Coronary artery (tissue), 2 donors: ENCODE data around the gene SOX18.
A peak's percentile ranks its signal among the peaks of the same experiment; 100 is the strongest.

Experiments
- DNase-seq: peaks from one replicate; pipeline ENCODE4 v3.0.0-alpha.2; 2017; ENCODE audit warnings: low spot score
- H3K27ac ChIP-seq, 2 donors: fragments of 200-600 bp; sonication (generic); one replicate each; pipeline ENCODE4 v1.5.1; 2016 to 2019
- H3K4me3 ChIP-seq: fragments of 200-600 bp; sonication (generic); 2 replicates; pipeline ENCODE4 v1.5.1; 2016; ENCODE audit warnings: mild to moderate bottlenecking, moderate library complexity
- TF ChIP-seq, protein P1 (sequence below): fragments of 200-600 bp; sonication (generic); IDR thresholded peaks from one replicate; pipeline ENCODE4 v1.5.1; 2019; ENCODE audit warnings: antibody characterized with exemption

SOX18 gene

DNA sequence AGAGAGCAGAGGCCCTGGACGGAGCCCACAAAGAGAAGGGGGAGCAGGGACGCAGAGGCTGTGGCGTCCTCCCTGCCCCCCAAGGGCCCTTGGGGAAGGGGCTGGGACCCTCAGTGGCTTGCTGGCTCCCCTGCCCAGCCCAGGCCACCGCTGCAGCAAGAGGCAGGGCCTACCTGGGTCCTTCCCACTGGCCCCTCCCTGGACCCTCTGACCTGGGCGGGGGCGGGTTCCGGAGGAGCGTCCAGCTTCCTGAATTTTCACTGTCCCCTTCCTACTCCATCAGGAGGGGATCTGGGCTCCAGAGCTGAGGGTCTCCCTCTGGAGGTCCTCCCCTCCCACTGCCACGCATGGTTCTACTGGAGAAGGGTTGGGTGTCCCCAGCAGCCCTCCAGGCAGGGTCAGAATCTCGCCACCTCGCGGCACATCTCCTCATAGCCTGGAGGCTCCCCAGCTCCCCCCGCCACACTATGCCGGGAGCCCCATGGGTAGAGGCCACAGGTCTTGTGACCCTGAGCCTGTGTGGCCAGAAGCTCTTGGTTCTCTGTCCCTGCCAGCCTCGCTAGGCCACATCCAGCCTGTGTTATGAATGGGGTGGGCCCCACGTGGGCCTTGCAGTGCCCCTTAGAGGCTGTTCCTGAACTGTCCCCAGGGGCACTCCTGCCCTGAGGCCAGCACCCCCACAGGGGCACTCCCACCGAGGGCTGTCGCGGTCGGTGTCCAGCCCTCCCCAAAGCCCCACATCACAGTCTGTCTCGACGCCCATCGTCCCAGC is 1.0 kb upstream of the SOX18 start:
- TF ChIP-seq, protein P1, sequence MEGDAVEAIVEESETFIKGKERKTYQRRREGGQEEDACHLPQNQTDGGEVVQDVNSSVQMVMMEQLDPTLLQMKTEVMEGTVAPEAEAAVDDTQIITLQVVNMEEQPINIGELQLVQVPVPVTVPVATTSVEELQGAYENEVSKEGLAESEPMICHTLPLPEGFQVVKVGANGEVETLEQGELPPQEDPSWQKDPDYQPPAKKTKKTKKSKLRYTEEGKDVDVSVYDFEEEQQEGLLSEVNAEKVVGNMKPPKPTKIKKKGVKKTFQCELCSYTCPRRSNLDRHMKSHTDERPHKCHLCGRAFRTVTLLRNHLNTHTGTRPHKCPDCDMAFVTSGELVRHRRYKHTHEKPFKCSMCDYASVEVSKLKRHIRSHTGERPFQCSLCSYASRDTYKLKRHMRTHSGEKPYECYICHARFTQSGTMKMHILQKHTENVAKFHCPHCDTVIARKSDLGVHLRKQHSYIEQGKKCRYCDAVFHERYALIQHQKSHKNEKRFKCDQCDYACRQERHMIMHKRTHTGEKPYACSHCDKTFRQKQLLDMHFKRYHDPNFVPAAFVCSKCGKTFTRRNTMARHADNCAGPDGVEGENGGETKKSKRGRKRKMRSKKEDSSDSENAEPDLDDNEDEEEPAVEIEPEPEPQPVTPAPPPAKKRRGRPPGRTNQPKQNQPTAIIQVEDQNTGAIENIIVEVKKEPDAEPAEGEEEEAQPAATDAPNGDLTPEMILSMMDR = no peak
- H3K4me3 ChIP-seq = peak overlapping the region; percentile 69
- peak overlapping the region in 1 of 2 donors; percentile 79 for H3K27ac ChIP-seq
- DNase-seq = no peak

DNA sequence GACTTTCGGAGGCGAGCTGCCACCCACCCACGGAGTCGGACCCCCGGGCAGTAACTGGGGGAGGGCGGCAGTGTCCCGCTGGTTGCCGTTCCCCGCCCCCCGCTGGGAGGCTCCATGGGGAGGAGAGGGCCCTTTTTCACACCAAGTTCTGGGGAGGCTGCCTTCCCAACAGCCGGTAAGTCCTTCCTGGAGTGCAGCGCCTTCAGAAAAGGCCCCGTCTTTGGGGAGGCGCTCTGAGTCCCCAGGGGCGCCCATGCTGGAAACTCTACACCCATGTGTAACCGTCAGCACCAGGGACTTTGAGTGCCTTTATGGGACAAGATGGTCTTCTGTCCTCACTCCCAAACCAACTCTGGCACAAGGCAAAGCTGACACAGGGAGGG is 430 bp upstream of the SOX18 start:
- Histone ChIP-seq H3K4me3 (peak overlapping the region; percentile 69), H3K27ac (peak overlapping the region in 1 of 2 donors; percentile 79)
- DNase-seq = no peak
- TF ChIP-seq, protein P1 = no peak

DNA sequence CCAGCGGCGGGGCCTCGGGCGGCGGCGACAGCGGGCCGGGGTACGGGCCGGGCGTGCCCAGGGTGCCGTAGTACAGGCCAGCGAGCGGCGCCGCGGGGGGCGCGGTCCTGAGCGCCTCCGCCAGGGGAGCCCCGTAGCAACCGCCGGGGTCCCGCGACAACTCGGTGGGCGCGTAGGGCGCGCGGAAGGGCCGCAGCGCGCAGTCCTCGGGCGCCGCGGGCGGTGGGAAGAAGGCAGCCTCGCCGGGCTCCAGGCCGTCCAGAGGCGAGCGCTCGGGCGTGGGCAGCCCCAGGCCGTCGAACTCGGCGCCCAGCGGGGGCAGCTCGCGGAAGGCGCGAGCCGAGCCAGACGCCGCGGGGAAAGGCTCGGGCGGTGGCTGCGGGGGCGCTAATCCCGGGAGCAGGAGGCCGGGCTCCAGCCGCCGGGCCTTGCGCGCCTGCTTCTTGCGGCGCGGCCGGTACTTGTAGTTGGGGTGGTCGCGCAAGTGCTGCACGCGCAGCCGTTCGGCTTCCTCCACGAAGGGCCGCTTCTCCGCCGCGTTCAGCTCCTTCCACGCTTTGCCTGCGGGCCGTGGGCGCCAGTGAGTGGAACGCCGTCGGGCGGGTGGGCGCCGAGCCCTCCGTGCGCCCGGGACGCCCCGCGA is 916 bp downstream of the SOX18 start:
- DNase-seq = no peak
- Histone ChIP-seq H3K4me3 (peak overlapping the region; percentile 69), H3K27ac (peak overlapping the region in 1 of 2 donors; percentile 54)
- TF ChIP-seq, protein P1 = no peak

DNA sequence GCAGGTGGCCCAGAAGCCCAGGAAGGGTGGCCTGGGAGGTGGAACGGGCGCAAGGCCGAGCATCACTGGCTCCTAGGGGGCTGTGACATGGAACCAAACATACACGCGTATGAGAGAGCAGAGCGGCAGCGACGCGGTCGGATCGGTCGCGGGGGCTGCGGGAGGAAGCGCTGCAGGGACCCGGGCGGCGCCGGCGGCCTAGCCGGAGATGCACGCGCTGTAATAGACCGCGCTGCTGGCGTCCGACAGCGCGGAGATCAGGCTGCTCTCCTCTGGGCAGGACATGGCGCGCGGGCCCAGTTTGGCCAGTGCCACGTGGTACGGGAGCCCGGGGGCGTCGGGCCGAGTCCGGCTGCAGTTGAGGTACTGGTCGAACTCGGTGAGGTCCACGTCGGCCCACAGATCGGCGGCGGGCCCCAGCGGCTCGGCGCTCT is 1.5 kb downstream of the SOX18 start:
- Histone ChIP-seq H3K4me3 (peak overlapping the region; percentile 69), H3K27ac (peak overlapping the region in 1 of 2 donors; percentile 54)
- no peak for DNase-seq
- TF ChIP-seq, protein P1 = no peak

DNA sequence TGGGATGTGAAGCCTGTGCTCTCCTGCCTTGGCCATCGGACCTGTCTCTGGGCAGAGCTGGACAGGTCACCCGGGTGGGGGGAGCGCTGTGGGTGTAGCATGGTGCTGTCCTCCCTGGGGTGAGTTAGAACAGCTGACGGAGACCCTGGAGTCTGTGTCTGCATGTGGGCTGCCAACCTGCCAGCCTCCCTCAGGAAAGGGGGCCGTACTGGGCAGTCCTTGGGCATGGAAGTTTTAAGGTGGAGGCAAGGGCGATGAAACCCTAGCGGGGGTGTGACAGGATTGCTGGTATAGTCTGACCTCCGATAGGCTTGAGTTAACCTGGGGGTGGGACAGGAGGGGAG is 2.4 kb downstream of the SOX18 start:
- TF ChIP-seq, protein P1 = no peak
- H3K4me3 ChIP-seq = peak overlapping the region; percentile 69

DNA sequence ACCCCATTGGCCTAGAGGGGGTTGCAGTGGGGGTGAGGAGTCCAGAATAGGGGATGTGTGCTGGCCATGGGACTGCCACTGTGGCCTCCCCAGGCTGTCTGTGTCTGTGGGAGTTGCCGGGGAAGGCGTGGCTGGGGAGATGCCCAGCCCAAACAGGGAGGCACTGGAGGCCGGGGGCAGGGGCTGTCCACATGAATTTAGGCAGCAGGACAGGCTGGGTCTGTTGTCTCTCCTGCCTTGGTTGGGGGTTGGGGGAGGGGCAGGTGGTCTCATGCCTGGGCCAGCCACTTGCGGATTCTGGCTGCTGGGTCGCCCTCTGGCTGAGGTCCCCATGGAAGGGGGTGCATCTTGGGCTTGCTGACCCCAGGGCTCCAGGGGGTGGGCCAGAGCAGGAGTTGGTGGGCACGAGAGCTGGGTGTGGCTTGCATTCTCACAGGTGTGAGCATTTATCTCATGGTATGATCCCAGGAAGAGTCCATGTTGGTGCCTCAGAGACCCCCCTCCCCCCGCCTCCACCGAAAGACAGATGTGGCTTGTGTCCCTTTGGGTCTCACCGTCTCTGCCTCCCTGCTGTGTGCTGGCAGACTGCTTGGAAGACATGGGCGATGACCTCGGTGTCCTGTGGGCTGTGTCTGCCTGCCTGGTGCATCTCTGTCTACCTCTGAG is 4.0 kb downstream of the SOX18 start:
- Histone ChIP-seq H3K4me3 (peak overlapping the region; percentile 69), H3K27ac (peak overlapping the region in 1 of 2 donors; percentile 64)
- TF ChIP-seq, protein P1 = no peak
- DNase-seq = no peak

More for the DNA sequence above, 2.4 kb downstream of the SOX18 start:
- no peak for DNase-seq
- H3K27ac ChIP-seq = peak overlapping the region in 1 of 2 donors; percentile 32
